SU-DHL-6 (cell line): Measurements from ENCODE around the gene SLC7A11.

Experiments
- H2AFZ ChIP-seq: fragments of 200-600 bp; sonication (generic); 2 replicates; pipeline ENCODE4 v1.6.1; 2014; ENCODE audit warnings: low read depth, mild to moderate bottlenecking, moderate library complexity, mixed read lengths, antibody characterized with exemption, low read length; ENCODE audit not compliant: severe bottlenecking
- H3F3A ChIP-seq: fragments of 200-600 bp; shearing (Covaris generic); 2 replicates; pipeline ENCODE4 v1.6.0; 2016; ENCODE audit warnings: antibody characterized with exemption, mild to moderate bottlenecking; ENCODE audit not compliant: insufficient read depth
- H3K27ac ChIP-seq: fragments of 200-600 bp; sonication (generic); 2 replicates; pipeline ENCODE4 v1.5.1; 2016; ENCODE audit warnings: low read depth, mild to moderate bottlenecking, low read length, moderate library complexity, mixed read lengths
- H3K27me3 ChIP-seq: fragments of 200-600 bp; sonication (generic), shearing (Covaris generic); 2 replicates; pipeline ENCODE4 v1.6.0; 2014; ENCODE audit warnings: mild to moderate bottlenecking, low read length
- H3K36me3 ChIP-seq: fragments of 200-600 bp; sonication (generic); 2 replicates; pipeline ENCODE4 v1.6.1; 2014; ENCODE audit warnings: mild to moderate bottlenecking, low read length, mixed read lengths
- H3K4me2 ChIP-seq: fragments of 300-600, 200-600 bp; shearing (Covaris generic), sonication (generic); 2 replicates; pipeline ENCODE4 v1.6.0; 2014; ENCODE audit warnings: low read length, low read depth, mild to moderate bottlenecking; ENCODE audit not compliant: poor library complexity, severe bottlenecking
- H3K4me3 ChIP-seq: fragments of 200-600 bp; sonication (generic); 2 replicates; pipeline ENCODE4 v1.5.1; 2014; ENCODE audit warnings: antibody characterized with exemption, low read length, mild to moderate bottlenecking, mixed read lengths; ENCODE audit not compliant: insufficient read depth, poor library complexity, severe bottlenecking
- H3K79me2 ChIP-seq: fragments of 200-600 bp; sonication (generic); 2 replicates; pipeline ENCODE4 v1.6.1; 2014; ENCODE audit warnings: mild to moderate bottlenecking, low read length, moderate library complexity; ENCODE audit not compliant: insufficient read depth
- H3K9ac ChIP-seq: fragments of 200-600 bp; sonication (generic); 2 replicates; pipeline ENCODE4 v1.7.0; 2014; ENCODE audit warnings: mild to moderate bottlenecking, low read length
- H3K9me2 ChIP-seq: fragments of 200-600 bp; sonication (generic); replicated peaks from 2 replicates; pipeline ENCODE4 v1.6.1; 2014; ENCODE audit warnings: low read length; ENCODE audit not compliant: insufficient read depth
- H3K9me3 ChIP-seq: fragments of 200-600 bp; sonication (generic); 2 replicates; pipeline ENCODE4 v1.6.1; 2014; ENCODE audit warnings: low read length, mixed read lengths; ENCODE audit not compliant: insufficient read depth
- H4K20me1 ChIP-seq: fragments of 200-600 bp; sonication (generic); 2 replicates; pipeline ENCODE4 v1.6.1; 2014; ENCODE audit warnings: low read depth, mild to moderate bottlenecking, antibody characterized with exemption, low read length, moderate library complexity, mixed read lengths
- CTCF ChIP-seq: fragments of 200-600 bp; sonication (generic); IDR thresholded peaks from one replicate; pipeline ENCODE4 v1.5.1; 2017; ENCODE audit warnings: antibody characterized with exemption, mild to moderate bottlenecking, low read length, moderate library complexity; ENCODE audit not compliant: insufficient read depth, poor library complexity, severe bottlenecking
- EZH2phosphoT487 ChIP-seq: fragments of 200-600 bp; sonication (generic), shearing (Covaris generic); conservative IDR thresholded peaks from 2 replicates; pipeline ENCODE4 v1.6.1; 2018; ENCODE audit warnings: mild to moderate bottlenecking, antibody characterized with exemption, low read length, moderate library complexity, mixed read lengths

SLC7A11 gene

GRCh38 chr4:138223231-138223910 lies 18.8 kb downstream of the SLC7A11 start:
- Histone ChIP-seq H3K36me3 (no peaks in the 10 kb centered on the region), H3K4me2 (no peak overlapping the region), H4K20me1 (no peaks in the 10 kb centered on the region), H3K4me3 (no peak overlapping the region), H3F3A (no peaks in the 10 kb centered on the region), H3K9ac (no peak overlapping the region), H3K9me2 (no peaks in the 10 kb centered on the region), H3K27me3 (no peaks in the 10 kb centered on the region), H2AFZ (no peak overlapping the region), H3K27ac (no peak overlapping the region), H3K9me3 (no peaks in the 10 kb centered on the region), H3K79me2 (no peaks in the 10 kb centered on the region)
- TF ChIP-seq CTCF (no peak), EZH2phosphoT487 (no peak)

GRCh38 chr4:138222046-138222445 lies 20.1 kb downstream of the SLC7A11 start:
- no peaks in the 10 kb centered on the region for H3F3A ChIP-seq
- no peak overlapping the region for H2AFZ ChIP-seq
- H3K4me3 ChIP-seq: no peak overlapping the region
- no peaks in the 10 kb centered on the region for H3K9me3 ChIP-seq
- no peaks in the 10 kb centered on the region for H3K36me3 ChIP-seq
- no peak overlapping the region for H3K27ac ChIP-seq
- no peaks in the 10 kb centered on the region for H4K20me1 ChIP-seq
- H3K4me2 ChIP-seq: no peak overlapping the region
- H3K27me3 ChIP-seq: no peaks in the 10 kb centered on the region
- TF ChIP-seq EZH2phosphoT487: no peak
- TF ChIP-seq CTCF: no peak
- H3K9me2 ChIP-seq: no peaks in the 10 kb centered on the region
- no peak overlapping the region for H3K9ac ChIP-seq
- H3K79me2 ChIP-seq: no peaks in the 10 kb centered on the region

- no peak overlapping the region for H2AFZ ChIP-seq
- no peaks in the 10 kb centered on the region for H4K20me1 ChIP-seq
- no peaks in the 10 kb centered on the region for H3K9me2 ChIP-seq
- TF ChIP-seq EZH2phosphoT487 (no peak), CTCF (no peak)
- H3K27me3 ChIP-seq: no peaks in the 10 kb centered on the region
- H3F3A ChIP-seq: no peaks in the 10 kb centered on the region
- no peaks in the 10 kb centered on the region for H3K79me2 ChIP-seq
- H3K27ac ChIP-seq: no peak overlapping the region
- H3K4me3 ChIP-seq: no peak overlapping the region
- H3K36me3 ChIP-seq: no peaks in the 10 kb centered on the region
- no peaks in the 10 kb centered on the region for H3K9me3 ChIP-seq
- no peak overlapping the region for H3K4me2 ChIP-seq
- no peak overlapping the region for H3K9ac ChIP-seq
Measured at GRCh38 chr4:138218976-138219375, 23.2 kb downstream of the SLC7A11 start.
